GM18951 (cell line): ENCODE data around the gene TRMT5.

Experiments
- POLR2A ChIP-seq: IDR thresholded peaks from 4 replicates; pipeline ENCODE4 v1.6.1; 2011; ENCODE audit warnings: mild to moderate bottlenecking; ENCODE audit not compliant: insufficient read length, insufficient read depth; ENCODE audit errors: extremely low read depth
- in situ Hi-C: fragments of 300-500 bp; cut with MboI; formaldehyde crosslinking; loops from one replicate; pipeline ENCODE4 v1.12.0; 2022; ENCODE audit warnings: low sequenced_read_pairs, mixed read lengths, inconsistent platforms; ENCODE audit not compliant: unreplicated experiment

TRMT5 gene

GRCh38 chr14:60951776-60952435 is 29.0 kb downstream of the TRMT5 start:
- in situ Hi-C loops: no loop called here
- TF ChIP-seq POLR2A: no peak

GRCh38 chr14:60946773-60947172 is 34.1 kb downstream of the TRMT5 start:
- no peak for TF ChIP-seq POLR2A
- in situ Hi-C loops: no loop called here

DNA sequence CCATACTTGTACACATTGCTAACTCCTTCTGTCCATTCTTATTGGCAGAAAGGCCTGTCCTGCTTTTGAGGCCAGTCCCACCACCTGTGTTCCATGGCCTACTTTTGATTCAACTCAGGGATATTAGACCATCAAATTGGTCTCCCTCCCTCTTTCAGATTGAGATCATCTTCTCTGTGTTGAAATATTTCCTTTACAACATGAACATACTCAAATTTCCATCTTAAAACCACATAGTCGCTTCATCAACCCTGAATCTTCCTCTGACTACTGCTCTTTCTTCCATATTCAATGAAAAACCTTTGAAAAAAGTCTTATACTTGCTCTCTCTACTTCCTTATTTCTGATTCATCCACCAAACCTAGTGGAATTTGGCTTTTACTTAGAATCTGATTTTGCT is 34.9 kb downstream of the TRMT5 start:
- in situ Hi-C loops: no loop called here
- no peak for TF ChIP-seq POLR2A

DNA sequence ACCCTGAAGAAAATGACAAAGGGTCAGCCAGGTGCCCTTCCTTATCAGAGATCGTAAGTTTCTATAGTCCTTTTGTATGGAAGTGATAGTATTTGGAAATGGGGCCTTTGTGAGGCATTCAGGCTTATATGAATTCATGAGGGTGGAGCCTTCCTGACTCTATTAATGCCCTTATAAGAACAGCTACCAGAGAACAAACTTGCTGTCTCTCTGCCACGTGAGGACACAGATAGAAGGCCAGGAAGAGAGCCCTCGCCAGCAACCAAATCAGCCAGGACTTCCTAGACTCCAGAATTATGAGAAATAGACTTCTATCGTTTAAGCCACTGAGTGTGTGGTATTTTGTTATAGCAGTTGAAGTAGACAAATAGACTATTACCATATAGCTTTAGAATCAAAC is 36.7 kb downstream of the TRMT5 start:
- TF ChIP-seq POLR2A: no peak
- in situ Hi-C loops: no loop called here

DNA sequence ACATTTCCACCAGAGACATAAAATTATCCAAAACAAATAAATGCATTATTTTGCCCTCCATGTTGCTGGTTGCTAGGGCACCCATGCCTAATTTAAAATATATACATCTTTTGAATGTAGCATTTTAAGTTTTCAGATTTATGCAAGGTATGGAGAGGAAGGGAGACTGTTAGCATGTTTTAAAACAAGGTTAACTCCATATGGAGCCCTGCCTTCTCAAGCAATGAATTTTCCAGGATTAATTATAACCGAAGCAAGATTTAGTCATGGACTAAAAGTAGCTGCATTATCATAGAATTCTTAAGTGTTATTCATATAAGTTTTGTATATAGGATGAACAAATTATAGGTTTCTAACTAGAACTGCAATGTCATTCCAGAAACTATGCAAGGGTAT is 37.2 kb downstream of the TRMT5 start:
- no peak for TF ChIP-seq POLR2A
- in situ Hi-C loops: no loop called here

- no peak for TF ChIP-seq POLR2A
- in situ Hi-C loops: no loop called here
These were observed 45.6 kb downstream of the TRMT5 start for GRCh38 chr14:60935319-60935718.

DNA sequence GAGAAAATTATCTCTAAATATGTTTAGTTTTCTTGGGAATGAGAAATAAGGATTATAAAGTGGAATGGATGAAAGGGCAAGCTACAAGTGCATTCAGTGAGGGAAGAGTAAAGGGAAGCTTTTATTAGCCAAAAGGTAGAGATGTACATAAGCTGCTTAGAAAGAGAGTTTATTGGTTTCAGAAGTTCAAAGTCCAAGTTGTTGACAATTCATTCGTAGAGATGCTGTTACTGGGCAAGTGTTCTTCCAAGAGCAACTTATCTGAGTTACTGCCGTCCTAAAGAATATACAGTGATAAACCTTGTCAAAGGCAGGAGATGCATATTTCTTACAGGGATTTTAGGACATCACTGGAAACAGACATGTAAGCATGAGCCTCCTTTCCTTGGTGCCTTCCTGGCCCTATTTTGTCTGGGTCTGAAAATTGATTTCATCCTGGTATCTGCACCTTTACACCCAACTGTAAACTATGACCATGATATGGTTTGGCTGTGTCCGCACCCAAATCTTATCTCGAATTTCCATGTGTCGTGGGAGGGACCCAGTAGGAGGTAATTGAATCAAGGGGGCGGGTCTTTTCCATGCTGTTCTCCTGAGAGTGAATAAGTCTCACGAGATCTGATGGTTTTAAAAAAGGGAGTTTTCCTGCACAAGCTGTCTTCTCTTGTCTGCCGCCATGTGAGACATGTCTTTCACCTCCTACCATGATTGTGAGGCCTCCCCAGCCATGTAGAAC is 46.8 kb downstream of the TRMT5 start:
- in situ Hi-C loops: no loop called here
- no peak for TF ChIP-seq POLR2A

DNA sequence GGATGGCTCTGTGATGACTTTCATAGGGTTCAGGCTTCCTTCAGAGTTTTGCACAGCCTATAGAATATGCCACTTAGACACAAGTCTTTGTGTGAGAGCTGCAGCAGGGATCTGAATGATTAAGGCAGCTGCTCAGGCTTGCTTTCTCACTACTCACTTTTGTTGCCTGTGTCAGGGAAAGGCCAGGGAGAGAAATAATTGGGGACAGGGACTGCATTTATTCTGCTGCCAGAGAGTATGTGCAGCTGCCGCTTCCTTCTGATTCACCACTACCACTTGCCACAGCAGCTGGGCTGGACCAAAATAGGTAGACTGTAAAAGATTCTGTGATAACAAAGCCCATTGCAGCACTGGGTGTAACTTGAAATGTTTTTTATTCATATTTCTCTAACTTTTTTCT is 49.7 kb downstream of the TRMT5 start:
- TF ChIP-seq POLR2A: no peak
- in situ Hi-C loops: no loop called here

DNA sequence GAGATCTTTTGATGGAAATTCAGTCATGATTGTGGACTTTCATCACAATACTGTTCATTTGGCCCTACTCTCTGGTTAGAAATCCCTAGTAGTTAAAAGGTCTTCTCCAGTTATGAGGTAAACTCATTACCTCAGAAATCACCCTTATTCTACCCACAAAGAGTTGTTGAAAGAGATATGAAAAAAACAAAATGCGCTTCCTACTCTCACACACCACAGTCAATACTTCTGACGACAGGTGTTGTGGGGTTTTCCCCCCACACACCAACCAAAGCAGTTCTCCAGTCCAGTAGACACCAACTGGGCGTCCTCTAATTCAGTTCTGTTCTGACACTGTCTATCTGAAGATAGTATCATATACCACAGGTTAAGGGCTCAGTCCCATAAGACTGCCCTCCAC is 54.9 kb downstream of the TRMT5 start:
- in situ Hi-C loops: no loop called here
- TF ChIP-seq POLR2A: no peak

DNA sequence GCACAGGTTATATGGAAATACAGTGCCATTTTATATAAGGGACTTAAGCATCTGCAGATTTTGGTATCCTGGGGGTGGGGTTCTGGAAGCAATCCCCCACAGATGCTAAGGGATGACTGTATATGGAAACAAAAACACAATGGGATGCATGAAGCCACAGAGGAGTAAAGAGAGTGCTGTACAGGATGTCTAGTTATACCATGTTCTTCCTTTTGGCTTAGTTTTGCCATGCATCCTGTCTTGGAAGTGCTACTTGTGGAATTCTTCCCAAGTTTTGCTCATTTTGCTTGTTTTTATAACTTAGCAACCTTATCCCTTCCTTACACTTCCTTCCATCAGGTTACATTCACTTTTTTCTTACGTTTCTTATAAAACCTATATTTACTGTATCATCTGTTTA is 55.6 kb downstream of the TRMT5 start:
- no peak for TF ChIP-seq POLR2A
- in situ Hi-C loops: no loop called here

- in situ Hi-C loops: no loop called here
- no peak for TF ChIP-seq POLR2A
These were observed 58.8 kb downstream of the TRMT5 start for GRCh38 chr14:60922050-60922449.
